Cardiac ventricle fibroblast (primary cell): ENCODE measurements around the gene CACNG8. TPM values are rescaled to one million over a fixed set of nuclear protein-coding genes. Genes with fewer than 3 reads are reported as not detected.

Experiments used
- total RNA-seq: library from RNA; depleted of rRNA; stranded (reverse); fragments of >200 nt; gene quantifications from 2 replicates; pipeline ENCODE4 v1.2.3, GENCODE V29; 2015

The CACNG8 gene
- total RNA-seq: 0.39 and 1.1 TPM in 2 replicates

GRCh38 chr19:53962887-53963431 lies at the start of gene CACNG8:
Gene CACNG8 (plus strand): TSS chr19:53962937.

GRCh38 chr19:53991224-53992113 lies 28.7 kb downstream of the CACNG8 start, which contains the start of gene CACNG6:
Gene CACNG6 (plus strand): TSS chr19:53991637. CDS start chr19:53992878, 1,241 bp downstream.

Other genes with a start within 250 kb of the CACNG8 start
- gene NLRP12, start 138.6 kb upstream of the CACNG8 start, total RNA-seq: 0.06 and 0.24 TPM in 2 replicates
- gene MYADM, start 95.1 kb upstream of the CACNG8 start, total RNA-seq: 41.5 and 49.5 TPM in 2 replicates
- not detected in 2 replicates for gene PRKCG, start 80.7 kb upstream of the CACNG8 start, total RNA-seq
- gene CACNG7, start 53.7 kb upstream of the CACNG8 start, total RNA-seq: 3.5 and 9.0 TPM in 2 replicates
- gene CACNG6, start 28.7 kb downstream of the CACNG8 start, total RNA-seq: 0.68 and 1.8 TPM in 2 replicates
- not detected in 2 replicates for gene VSTM1, start 101.0 kb downstream of the CACNG8 start, total RNA-seq
- gene TARM1, start 118.4 kb downstream of the CACNG8 start, total RNA-seq: not detected in 2 replicates
- gene OSCAR, start 137.9 kb downstream of the CACNG8 start, total RNA-seq: 0.69 TPM in 1 of 2 replicates, not detected in the other
- 5.2 and 6.7 TPM in 2 replicates for gene NDUFA3, start 139.9 kb downstream of the CACNG8 start, total RNA-seq
- 16.7 and 22.3 TPM in 2 replicates for gene TFPT, start 152.7 kb downstream of the CACNG8 start, total RNA-seq
- gene PRPF31, start 152.8 kb downstream of the CACNG8 start, total RNA-seq: 38.3 and 47.2 TPM in 2 replicates
- gene CNOT3, start 174.8 kb downstream of the CACNG8 start, total RNA-seq: 29.0 and 71.3 TPM in 2 replicates
- gene LENG1, start 196.8 kb downstream of the CACNG8 start, total RNA-seq: 2.6 and 4.3 TPM in 2 replicates
- gene TMC4, start 210.2 kb downstream of the CACNG8 start, total RNA-seq: 0.44 TPM in 1 of 2 replicates, not detected in the other
- 146 and 153 TPM in 2 replicates for gene MBOAT7, start 226.6 kb downstream of the CACNG8 start, total RNA-seq
- 114 and 134 TPM in 2 replicates for gene TSEN34, start 228.4 kb downstream of the CACNG8 start, total RNA-seq
- 2,120 and 2,256 TPM in 2 replicates for gene RPS9, start 237.9 kb downstream of the CACNG8 start, total RNA-seq